ENCODE data around the gene DTNBP1.

The DTNBP1 gene

DNA sequence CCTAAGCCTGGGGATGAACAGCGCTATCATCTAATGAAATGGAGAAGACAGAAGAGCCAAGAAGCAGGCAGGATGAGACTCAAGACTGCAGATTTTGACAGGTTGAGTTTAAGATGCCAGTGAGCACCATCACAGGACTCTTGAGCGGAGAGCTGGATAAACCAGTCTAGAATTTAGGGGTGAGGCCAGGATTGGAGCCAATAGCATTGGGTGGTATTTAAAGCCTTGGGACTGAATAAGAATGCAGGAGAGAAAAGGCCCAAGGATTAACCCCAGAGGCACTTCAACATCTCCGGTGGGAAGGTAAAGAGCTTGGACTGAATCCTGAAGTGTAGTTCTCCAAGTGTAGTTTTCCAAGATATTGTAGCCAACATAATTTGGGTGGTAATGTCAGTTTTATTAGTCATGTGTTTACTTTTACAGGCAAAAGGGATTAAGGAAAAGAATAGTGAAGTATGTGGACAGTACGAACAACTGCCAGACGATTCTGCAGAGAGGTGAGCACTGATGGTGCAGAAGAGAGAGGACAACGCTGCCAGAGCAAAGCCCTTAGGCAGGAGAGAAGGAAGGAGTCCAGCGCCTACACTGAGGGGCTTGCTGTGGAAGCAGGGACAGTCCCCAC is 85.2 kb downstream of the DTNBP1 start:
- no peak overlapping the region for H3K4me3 ChIP-seq (ENCODE audit: low read length)
- no peak for TF ChIP-seq ZNF274 (IDR thresholded peaks at IDR 0.05; ENCODE audit: low read depth, low read length)

DNA sequence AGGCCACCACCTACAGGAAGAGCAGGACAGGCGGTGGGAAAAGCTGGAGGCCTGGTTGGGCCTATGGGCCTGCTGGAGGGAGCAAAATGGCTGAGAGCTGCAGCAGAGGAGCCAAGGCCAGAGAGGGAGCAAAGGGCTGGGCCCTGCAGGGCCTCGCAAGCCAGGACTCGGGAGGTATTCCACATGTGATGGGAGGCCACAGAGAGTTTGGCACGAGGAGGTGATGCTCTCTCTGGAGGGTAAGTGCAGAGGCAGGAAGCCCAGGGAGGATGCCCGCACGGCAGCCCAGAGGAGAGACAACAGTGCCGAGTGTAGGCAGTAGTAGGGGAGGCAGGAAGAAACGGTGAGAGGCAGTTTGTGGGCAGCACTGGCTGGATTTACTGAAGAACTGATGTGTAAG is 85.7 kb downstream of the DTNBP1 start:
- TF ChIP-seq ZNF274 (IDR thresholded peaks at IDR 0.05; ENCODE audit: low read depth, low read length), result no peak
- no peak overlapping the region for H3K4me3 ChIP-seq (ENCODE audit: low read length)

DNA sequence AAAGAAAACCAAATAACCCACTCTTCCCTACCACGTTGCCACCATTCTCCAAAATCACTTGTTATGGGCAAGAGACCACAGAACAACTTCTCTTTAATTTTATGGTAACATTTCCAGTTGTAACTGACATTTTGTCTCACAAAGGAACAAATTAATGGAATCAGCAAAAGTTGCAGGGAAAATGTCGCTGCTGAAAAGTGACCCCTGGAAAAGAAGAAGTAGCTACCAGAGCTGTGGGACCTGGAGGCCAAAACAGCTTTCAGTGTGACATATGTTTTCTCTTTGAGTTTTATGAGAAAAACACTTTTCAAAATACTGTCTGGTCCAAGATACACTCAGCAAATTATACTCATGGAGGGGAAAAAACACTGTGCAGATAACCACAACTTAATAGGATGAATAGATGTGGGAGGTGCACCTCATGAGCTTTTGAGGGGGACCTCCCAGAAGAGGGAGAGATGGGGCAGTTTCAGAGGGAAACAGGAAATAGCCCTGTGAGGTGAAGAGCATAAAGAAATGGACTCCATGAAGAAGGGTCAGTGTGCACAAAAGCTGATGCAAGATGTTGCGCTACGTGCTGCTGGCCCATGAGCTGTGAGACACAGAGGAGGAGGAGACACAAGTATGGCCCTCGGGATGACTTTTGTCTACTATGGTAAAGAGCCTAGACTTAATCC is 87.3 kb downstream of the DTNBP1 start:
- no peak overlapping the region for H3K4me3 ChIP-seq (ENCODE audit: low read length)
- TF ChIP-seq ZNF274 (IDR thresholded peaks at IDR 0.05; ENCODE audit: low read depth, low read length), result no peak

DNA sequence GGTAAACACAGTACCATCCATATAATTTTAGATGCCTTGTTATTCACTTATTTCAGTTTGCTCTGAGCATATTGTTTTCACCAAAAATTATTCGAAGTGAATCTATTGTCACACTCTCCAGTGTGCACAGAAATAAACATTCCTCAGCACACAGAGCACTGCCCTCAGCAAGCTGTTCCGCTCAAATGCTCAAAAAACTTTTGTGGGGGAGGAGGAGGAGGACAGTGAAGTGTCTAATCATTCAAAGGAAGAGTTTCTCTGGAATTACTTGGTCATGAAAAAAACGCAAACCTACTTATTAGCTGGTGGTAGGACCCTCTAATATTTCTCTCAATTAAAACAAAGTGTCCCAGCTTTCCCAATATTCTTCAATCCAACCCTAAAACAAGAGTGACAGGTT is 88.3 kb downstream of the DTNBP1 start:
- H3K4me3 ChIP-seq (ENCODE audit: low read length), result no peak overlapping the region
- TF ChIP-seq ZNF274 (IDR thresholded peaks at IDR 0.05; ENCODE audit: low read depth, low read length), result no peak

DNA sequence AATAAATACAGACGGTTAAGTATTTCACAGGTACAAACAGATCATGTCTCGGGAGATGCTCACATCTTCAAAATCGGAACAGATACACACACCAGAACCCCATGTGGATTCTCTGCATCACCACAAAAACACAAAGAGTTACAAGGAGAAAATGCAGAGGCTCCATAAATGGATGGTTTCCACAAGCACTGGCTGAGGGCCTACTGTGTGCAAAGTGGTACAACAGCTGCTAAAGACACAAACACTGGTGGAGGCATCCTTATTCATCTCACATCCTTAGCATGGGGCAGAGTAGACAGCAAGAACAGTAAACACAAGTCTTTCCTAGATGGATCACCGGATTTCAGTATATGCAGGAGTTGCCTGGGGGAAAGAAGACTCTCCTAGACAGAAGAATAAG is 88.8 kb downstream of the DTNBP1 start:
- no peak for TF ChIP-seq ZNF274 (IDR thresholded peaks at IDR 0.05; ENCODE audit: low read depth, low read length)
- H3K4me3 ChIP-seq (ENCODE audit: low read length), result no peak overlapping the region

DNA sequence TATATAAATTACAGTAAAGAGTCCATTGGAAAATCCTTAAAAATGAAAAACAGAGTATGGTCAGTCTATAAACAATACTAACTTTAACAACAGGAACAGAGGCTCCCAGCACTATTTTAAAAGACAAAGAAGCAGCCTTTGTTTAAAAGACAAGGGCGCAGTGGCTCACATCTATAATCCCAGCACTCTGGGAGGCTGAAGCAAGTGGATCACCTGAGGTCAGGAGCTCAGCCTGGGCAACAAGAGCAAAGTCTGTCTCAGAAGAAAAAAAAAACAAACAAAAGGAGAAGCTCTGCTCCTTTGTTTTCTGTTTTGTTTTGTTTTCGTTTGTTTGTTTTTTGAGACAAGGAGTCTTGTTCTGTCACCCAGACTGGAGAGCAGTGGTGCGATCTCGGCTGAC is 89.4 kb downstream of the DTNBP1 start:
- H3K4me3 ChIP-seq (ENCODE audit: low read length), result no peak overlapping the region
- no peak for TF ChIP-seq ZNF274 (IDR thresholded peaks at IDR 0.05; ENCODE audit: low read depth, low read length)

DNA sequence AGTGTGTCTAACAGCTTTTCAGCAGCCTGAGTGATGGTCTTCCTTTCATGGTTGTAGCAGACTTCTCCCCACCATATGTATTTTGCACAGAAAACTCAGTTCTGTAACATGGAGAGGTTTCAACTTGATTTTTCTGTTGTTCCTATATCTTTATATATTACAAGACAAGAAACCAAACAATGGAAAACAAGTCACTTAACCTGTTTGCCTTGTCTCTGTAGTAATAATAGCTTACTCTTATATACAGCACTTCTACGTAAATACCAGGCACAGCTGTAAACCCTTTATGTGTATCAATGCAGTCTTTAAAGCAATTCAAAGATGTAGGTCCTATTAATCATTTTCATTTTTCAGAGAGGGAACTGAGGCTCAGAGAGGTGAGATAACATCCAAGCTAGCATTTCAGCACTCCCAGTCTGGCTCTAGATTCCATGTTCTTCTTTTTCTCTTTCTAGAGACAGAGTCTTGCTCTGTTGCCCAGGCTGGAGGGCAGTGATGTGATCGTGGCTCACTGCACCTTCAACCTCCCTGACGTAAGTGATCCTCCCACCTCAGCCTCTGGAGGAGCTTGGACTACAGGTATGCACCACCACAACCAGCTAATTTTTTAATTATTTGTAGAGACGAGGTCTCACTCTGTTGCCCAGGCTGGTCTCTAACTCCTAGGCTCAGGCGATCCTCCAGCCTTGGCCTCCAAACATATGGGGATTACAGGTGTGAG is 90.4 kb downstream of the DTNBP1 start:
- TF ChIP-seq ZNF274 (IDR thresholded peaks at IDR 0.05; ENCODE audit: low read depth, low read length), result no peak
- no peak overlapping the region for H3K4me3 ChIP-seq (ENCODE audit: low read length)

DNA sequence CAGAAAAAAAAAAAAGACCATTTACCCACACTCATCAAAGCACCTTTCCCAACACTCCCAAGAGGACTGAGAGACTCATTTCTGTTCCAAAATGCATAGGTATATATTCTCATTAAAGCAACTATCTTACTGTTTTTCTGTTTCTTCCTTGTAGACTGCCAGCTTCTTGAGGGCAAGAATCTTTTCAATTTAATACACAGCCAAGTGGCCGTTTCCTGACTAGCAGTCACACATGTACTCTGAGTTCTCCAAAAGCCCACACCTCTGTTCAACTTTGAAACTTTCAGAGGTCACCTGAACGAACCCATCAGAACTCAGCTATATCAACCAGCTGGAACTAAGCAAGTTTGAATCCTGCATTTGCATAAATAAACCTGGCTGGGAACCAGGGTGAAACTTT is 92.7 kb downstream of the DTNBP1 start:
- H3K4me3 ChIP-seq (ENCODE audit: low read length), result no peak overlapping the region
- no peak for TF ChIP-seq ZNF274 (IDR thresholded peaks at IDR 0.05; ENCODE audit: low read depth, low read length)

DNA sequence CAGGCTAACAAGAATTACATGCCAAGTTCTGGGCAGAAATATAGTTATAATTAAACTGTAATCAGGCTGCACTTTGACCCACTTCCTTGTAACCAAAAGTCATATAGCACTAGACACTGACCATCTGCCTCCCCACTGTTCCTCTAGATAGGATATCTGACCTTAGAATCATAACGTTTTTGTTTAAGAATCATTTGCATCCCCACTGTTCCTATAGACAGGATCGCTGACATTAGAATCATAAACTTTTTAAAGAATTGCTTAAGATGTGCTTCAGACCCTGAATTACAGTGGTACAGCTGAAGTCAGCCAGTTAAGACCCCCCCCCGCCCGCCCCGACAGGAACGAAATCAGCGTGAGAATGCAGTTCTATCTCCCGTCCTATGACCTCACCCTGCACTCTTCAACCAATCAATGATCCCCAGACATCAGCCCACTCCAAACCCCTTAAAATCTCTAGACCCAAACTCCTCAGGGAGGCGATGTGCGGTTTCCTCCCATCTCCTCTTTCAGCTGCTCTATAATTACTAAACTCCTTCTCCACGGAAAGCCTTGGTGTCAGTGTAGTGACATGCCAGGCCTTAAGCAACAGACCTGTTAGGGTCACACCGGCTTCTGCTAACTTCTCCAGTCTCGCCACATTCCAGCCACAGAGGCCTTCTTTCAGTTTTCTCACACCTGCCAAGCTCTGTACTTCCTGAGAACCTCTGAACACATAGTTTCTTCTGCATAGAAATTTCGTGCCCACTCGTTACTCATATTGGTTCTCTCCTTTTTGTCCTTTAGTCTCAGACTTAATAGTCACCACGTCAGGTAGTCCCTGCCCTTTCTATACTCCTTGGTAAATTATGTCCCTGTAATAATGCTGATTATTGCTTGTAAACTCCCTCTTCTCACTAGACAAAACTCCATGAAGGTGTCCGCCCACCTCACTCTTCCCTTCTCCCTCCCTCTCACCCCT is 93.5 kb downstream of the DTNBP1 start:
- H3K4me3 ChIP-seq (ENCODE audit: low read length), result no peak overlapping the region
- TF ChIP-seq ZNF274 (IDR thresholded peaks at IDR 0.05; ENCODE audit: low read depth, low read length), result no peak

DNA sequence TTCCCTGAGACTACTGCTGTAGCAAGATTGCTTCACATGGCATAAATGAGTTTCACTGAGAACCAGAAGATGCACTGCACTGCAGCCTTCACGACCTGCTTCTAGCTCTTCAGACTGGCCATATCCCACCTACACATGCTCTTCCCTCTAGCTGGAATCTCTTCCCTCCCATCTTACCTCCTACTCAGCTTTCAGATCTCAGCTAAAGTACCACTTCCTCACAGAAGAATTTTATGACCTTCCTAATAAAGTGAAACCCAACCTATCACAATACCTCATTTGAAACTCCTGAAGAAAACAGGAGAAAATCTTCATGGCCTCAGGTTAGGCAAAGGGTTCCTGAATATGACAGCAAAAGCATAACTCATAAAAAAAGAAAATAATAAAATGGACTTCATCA is 99.9 kb downstream of the DTNBP1 start:
- no peak for TF ChIP-seq ZNF274 (IDR thresholded peaks at IDR 0.05; ENCODE audit: low read depth, low read length)

DNA sequence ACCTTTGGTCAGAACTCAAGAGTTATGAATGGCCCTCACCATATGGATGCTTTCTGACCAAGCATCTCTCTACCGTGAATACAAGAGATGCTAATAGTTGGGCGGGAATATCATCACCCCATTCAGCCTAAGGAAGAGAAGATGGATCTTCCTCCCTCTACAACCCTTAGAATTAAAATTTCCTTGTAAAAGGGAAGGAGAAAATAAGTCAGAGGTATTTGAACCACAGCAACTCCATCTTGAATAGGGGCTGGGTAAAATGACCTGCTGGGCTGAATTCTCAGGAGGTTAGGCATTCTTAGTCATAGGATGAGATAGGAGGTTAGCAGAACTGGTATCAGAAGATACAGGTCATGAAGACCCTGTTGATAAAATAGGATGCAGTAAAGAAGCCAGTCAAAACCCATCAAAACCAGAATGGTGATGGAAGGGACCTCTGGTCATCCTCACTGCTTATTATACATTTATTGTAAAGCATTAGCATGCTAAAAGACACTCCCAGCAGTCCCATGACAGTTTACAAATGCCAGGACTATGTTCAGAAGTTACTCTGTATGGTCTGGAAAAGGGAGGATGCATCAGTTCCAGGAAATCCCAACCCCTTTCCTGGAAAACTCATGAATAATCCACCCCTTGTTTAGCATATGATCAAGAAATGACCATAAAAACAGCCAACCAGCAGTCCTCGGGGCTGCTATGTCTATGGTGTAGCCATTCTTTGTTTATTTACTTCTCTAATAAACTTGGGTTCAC is 101.2 kb downstream of the DTNBP1 start:
- TF ChIP-seq ZNF274 (IDR thresholded peaks at IDR 0.05; ENCODE audit: low read depth, low read length), result no peak

More for the DNA sequence above, 99.9 kb downstream of the DTNBP1 start:
- H3K4me3 ChIP-seq (ENCODE audit: low read length), result no peak overlapping the region

DNA sequence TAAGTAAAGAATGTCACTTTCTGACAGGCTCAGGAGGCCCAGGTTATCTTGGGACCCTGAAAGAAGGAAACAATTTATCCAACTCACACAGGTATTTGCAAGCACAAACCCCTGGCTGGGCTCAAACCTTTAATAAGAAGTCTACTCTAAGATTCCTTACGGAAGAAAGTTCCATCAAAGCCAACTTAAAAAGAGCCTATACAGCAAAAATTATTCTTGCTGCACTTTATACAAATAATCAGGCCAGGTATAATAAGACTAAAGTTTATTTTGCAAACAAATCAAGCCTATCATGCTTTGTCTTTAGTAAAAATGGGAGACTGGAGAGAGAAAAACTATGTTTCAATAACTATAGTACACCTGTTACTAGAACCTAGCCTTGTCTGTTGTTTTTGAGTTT is 102.1 kb downstream of the DTNBP1 start:
- no peak overlapping the region for H3K4me3 ChIP-seq (ENCODE audit: low read length)
- no peak for TF ChIP-seq ZNF274 (IDR thresholded peaks at IDR 0.05; ENCODE audit: low read depth, low read length)

More for the DNA sequence above, 101.2 kb downstream of the DTNBP1 start:
- no peak overlapping the region for H3K4me3 ChIP-seq (ENCODE audit: low read length)

DNA sequence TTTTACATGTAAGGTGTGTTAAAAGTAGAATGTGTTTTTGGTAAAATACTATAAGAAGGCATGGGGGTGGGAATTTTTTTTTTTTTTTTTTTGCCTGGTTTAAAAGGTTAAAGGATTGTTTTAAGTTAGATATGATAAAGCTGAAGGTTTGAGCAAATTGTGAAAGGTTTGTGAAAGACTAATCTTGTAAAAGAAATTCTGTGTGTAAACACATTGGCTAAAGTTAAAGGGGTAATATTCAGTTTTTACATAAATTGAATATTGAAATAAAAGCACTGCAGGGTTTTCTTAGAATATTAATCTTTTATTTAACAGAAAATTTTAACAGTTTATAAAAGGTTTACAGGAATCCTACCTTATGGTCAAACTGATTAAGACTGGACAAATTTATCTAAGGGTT is 105.7 kb downstream of the DTNBP1 start:
- no peak overlapping the region for H3K4me3 ChIP-seq (ENCODE audit: low read length)
- no peak for TF ChIP-seq ZNF274 (IDR thresholded peaks at IDR 0.05; ENCODE audit: low read depth, low read length)
